Stomach smooth muscle (tissue), 2 donors: Measurements from ENCODE around the gene FAM43A.

Experiments used
- H3K27ac ChIP-seq: one replicate; pipeline ENCODE4 v1.7.0; 2013; ENCODE audit warnings: mild to moderate bottlenecking, low read length, inconsistent platforms
- H3K27me3 ChIP-seq, 2 donors: one replicate each; pipeline ENCODE4 v1.7.0; 2013; ENCODE audit warnings: low read length in 2 of 2; ENCODE audit not compliant: insufficient read depth in 2 of 2, control insufficient read depth in 1 of 2
- H3K36me3 ChIP-seq, 2 donors: one replicate each; pipeline ENCODE4 v1.7.0; 2013; ENCODE audit warnings: low read length in 2 of 2; ENCODE audit not compliant: control insufficient read depth in 2 of 2, insufficient read depth in 2 of 2
- H3K4me1 ChIP-seq: one replicate; pipeline ENCODE4 v1.7.0; 2013; ENCODE audit warnings: low read length; ENCODE audit not compliant: control insufficient read depth, insufficient read depth
- H3K4me3 ChIP-seq, 2 donors: one replicate each; pipeline ENCODE4 v1.7.0; 2013; ENCODE audit warnings: low read length in 2 of 2
- H3K9ac ChIP-seq, 2 donors: one replicate each; pipeline ENCODE4 v1.7.0; 2013; ENCODE audit warnings: low read length in 2 of 2, mild to moderate bottlenecking in 1 of 2
- H3K9me3 ChIP-seq, 2 donors: one replicate each; pipeline ENCODE4 v1.7.0; 2013; ENCODE audit warnings: low read length in 2 of 2; ENCODE audit not compliant: control insufficient read depth in 2 of 2
- donor health status: healthy.
- donor health status: Pancreatic carcinoma.

Gene FAM43A

DNA sequence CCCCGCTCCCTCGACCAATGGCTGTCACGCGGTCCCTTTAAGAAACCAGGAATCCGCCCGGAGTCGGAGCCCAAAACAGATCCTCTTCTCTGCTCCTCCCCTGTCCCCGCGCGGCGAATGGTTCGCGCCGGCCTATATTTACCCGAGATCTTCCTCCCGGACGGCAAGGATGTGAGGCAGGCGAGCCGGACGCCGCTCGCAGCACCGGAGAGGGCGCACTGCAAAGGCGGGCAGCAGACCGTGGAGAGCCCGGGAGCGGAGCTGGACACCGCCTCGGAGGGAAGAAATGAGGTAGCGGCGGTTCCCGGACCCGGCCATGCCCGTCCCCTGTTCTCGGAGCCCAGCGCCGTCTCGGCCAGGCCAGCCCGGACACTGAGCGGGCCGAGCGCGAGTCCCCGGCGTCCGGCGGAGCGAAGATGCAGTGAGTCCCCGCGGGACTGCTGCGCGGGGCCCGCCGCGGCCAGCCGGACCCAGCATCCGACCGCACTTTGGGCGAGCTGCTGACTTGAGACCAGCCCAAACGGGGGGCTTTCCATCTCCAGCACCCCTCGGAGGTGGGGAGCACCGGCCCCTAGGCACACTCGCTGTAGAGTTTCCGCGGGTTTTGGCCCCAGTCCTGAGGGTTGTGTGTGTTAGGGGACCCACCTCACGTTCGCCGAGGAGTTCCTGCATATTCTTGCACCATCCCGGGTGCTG lies at the start of gene FAM43A:
Gene FAM43A (plus strand): TSS at position 166 of the 696 bp plus-strand sequence. CDS start 944 bp downstream, outside the sequence.
- Histone ChIP-seq H3K27ac (peak within 1 kb of the TSS; percentile 64), H3K4me1 (peaks cover 40% of the 10 kb centered on the region), H3K36me3 (no peaks in the 10 kb centered on the region), H3K9ac (peak within 1 kb of the TSS; percentile 67 to 71), H3K4me3 (peak within 1 kb of the TSS; percentile 71 to 86), H3K27me3 (no peaks in the 10 kb centered on the region), H3K9me3 (no peaks in the 10 kb centered on the region)

- Histone ChIP-seq H3K36me3 (peaks cover 11 to 13% of the 10 kb centered on the region in 2 donors), H3K4me1 (peaks cover 5% of the 10 kb centered on the region), H3K9ac (no peak overlapping the region), H3K27ac (no peak overlapping the region), H3K27me3 (no peaks in the 10 kb centered on the region), H3K9me3 (no peaks in the 10 kb centered on the region), H3K4me3 (no peak overlapping the region)
These were observed 48.6 kb upstream of the FAM43A start for GRCh38 chr3:194637066-194637465.

GRCh38 chr3:194637541-194638400 lies 47.9 kb upstream of the FAM43A start:
- H3K36me3 ChIP-seq = peaks cover 12 to 15% of the 10 kb centered on the region in 2 donors
- no peaks in the 10 kb centered on the region for H3K27me3 ChIP-seq

GRCh38 chr3:194638991-194639605 lies 46.6 kb upstream of the FAM43A start:
- Histone ChIP-seq H3K9ac (no peak overlapping the region), H3K27me3 (no peaks in the 10 kb centered on the region)

More at GRCh38 chr3:194637541-194638400, 47.9 kb upstream of the FAM43A start:
- Histone ChIP-seq H3K9ac (no peak overlapping the region), H3K4me3 (no peak overlapping the region), H3K9me3 (no peaks in the 10 kb centered on the region), H3K4me1 (peaks cover 3% of the 10 kb centered on the region), H3K27ac (no peak overlapping the region)

GRCh38 chr3:194640829-194641228 lies 44.9 kb upstream of the FAM43A start:
- Histone ChIP-seq H3K9me3 (no peaks in the 10 kb centered on the region), H3K27ac (no peak overlapping the region), H3K4me1 (no peaks in the 10 kb centered on the region), H3K4me3 (no peak overlapping the region), H3K36me3 (peaks cover 26 to 35% of the 10 kb centered on the region in 2 donors), H3K27me3 (no peaks in the 10 kb centered on the region), H3K9ac (no peak overlapping the region)

More at GRCh38 chr3:194638991-194639605, 46.6 kb upstream of the FAM43A start:
- H3K4me3 ChIP-seq = no peak overlapping the region
- H3K36me3 ChIP-seq = peaks cover 12 to 25% of the 10 kb centered on the region in 2 donors
- H3K4me1 ChIP-seq = no peaks in the 10 kb centered on the region
- H3K27ac ChIP-seq = no peak overlapping the region
- no peaks in the 10 kb centered on the region for H3K9me3 ChIP-seq

DNA sequence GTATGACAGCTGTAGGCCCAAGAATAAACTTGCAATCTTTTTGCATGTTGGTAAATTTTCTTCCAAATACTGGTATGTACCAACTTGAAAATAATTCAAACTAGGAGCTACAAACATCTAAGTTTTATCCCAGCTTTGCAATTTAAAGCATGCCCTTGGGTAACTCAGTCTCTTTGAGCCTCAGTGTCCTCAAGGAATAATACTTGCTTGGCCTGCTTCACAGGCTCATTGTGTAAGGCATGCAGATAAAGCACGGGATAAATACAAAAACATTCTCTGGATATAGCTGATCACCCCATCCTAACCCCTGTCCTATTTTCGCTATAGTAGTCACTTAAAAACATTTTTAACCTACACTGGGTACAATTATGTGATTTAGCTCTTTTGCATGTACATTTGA lies 42.9 kb upstream of the FAM43A start:
- Histone ChIP-seq H3K36me3 (peaks cover 31 to 38% of the 10 kb centered on the region in 2 donors), H3K27me3 (no peaks in the 10 kb centered on the region), H3K4me3 (no peak overlapping the region), H3K9me3 (no peaks in the 10 kb centered on the region), H3K27ac (no peak overlapping the region), H3K4me1 (no peaks in the 10 kb centered on the region), H3K9ac (no peak overlapping the region)

GRCh38 chr3:194647747-194648146 lies 37.9 kb upstream of the FAM43A start:
- Histone ChIP-seq H3K4me3 (no peak overlapping the region), H3K9ac (no peak overlapping the region), H3K4me1 (no peaks in the 10 kb centered on the region), H3K27me3 (no peaks in the 10 kb centered on the region), H3K9me3 (no peaks in the 10 kb centered on the region), H3K36me3 (peaks cover 49 to 53% of the 10 kb centered on the region in 2 donors), H3K27ac (no peak overlapping the region)

- H3K27me3 ChIP-seq = no peaks in the 10 kb centered on the region
- H3K36me3 ChIP-seq = peaks cover 33 to 43% of the 10 kb centered on the region in 2 donors
These were observed 31.2 kb upstream of the FAM43A start for GRCh38 chr3:194654443-194654842.

DNA sequence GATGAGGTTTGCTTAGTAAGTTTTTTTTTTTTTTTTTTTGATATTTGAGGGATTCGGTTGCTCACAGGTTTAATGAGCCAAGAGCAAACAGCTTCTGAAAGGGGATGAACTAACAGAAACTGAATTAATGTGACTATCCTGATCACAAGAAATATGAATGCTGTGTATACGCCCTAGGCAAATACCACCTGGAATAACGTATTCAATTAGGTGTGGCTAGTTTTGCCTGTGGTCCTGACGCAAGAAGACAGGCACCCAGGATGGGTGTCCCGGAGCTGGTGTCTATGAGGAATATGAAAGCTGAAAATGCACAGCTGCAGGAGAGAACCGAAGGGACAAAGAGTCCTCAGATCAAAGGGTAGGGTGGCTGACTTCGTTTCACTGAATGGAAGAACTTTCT lies 28.2 kb upstream of the FAM43A start:
- Histone ChIP-seq H3K27ac (no peak overlapping the region), H3K9me3 (no peaks in the 10 kb centered on the region), H3K4me3 (no peak overlapping the region), H3K27me3 (no peaks in the 10 kb centered on the region), H3K4me1 (no peaks in the 10 kb centered on the region), H3K36me3 (peaks cover 26 to 28% of the 10 kb centered on the region in 2 donors), H3K9ac (no peak overlapping the region)

More at GRCh38 chr3:194654443-194654842, 31.2 kb upstream of the FAM43A start:
- Histone ChIP-seq H3K9ac (no peak overlapping the region), H3K4me1 (no peaks in the 10 kb centered on the region), H3K9me3 (no peaks in the 10 kb centered on the region), H3K4me3 (no peak overlapping the region), H3K27ac (no peak overlapping the region)

- H3K4me1 ChIP-seq = no peaks in the 10 kb centered on the region
- H3K4me3 ChIP-seq = no peak overlapping the region
- no peaks in the 10 kb centered on the region for H3K27me3 ChIP-seq
- H3K9me3 ChIP-seq = no peaks in the 10 kb centered on the region
- peaks cover 25 to 28% of the 10 kb centered on the region in 2 donors for H3K36me3 ChIP-seq
- H3K9ac ChIP-seq = no peak overlapping the region
- no peak overlapping the region for H3K27ac ChIP-seq
These were observed 27.0 kb upstream of the FAM43A start for GRCh38 chr3:194658477-194659242.
